ENCODE measurements around the gene GCLC.

DNA sequence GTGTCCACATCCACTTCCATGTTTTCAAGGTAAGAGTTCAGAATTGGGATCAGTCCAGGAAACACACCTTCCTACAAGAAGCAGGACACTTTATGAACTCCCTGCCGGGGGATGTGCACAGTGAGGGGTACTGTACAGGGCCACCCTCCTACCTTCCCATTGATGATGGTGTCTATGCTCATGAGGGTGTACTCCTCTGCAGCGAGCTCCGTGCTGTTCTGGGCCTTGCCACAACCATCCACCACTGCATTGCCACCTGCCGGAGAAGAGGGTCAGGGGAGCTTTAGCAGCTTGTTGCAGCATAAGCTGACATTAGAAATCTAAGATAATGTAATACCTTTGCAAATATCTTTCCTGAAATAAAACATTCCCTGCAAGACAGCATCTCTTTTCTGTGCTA is 44.8 kb downstream of the GCLC start:
- TF ChIP-seq EZH2 (IDR thresholded peaks at IDR 0.05; ENCODE audit: borderline replicate concordance, insufficient read depth, low read length, poor library complexity, severe bottlenecking), result no peak
- TF ChIP-seq SMC3 (conservative IDR thresholded peaks at IDR 0.05; ENCODE audit: poor library complexity), result no peak
- TF ChIP-seq, protein P1, sequence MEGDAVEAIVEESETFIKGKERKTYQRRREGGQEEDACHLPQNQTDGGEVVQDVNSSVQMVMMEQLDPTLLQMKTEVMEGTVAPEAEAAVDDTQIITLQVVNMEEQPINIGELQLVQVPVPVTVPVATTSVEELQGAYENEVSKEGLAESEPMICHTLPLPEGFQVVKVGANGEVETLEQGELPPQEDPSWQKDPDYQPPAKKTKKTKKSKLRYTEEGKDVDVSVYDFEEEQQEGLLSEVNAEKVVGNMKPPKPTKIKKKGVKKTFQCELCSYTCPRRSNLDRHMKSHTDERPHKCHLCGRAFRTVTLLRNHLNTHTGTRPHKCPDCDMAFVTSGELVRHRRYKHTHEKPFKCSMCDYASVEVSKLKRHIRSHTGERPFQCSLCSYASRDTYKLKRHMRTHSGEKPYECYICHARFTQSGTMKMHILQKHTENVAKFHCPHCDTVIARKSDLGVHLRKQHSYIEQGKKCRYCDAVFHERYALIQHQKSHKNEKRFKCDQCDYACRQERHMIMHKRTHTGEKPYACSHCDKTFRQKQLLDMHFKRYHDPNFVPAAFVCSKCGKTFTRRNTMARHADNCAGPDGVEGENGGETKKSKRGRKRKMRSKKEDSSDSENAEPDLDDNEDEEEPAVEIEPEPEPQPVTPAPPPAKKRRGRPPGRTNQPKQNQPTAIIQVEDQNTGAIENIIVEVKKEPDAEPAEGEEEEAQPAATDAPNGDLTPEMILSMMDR (IDR thresholded peaks at IDR 0.05; ENCODE audit: poor library complexity, severe bottlenecking), result no peak
- no peak for TF ChIP-seq MXI1 (conservative IDR thresholded peaks at IDR 0.05; ENCODE audit: poor library complexity, severe bottlenecking)

Measured in neural cell (in vitro differentiated cells).